ENCODE data around the gene AIMP2. TPM values are rescaled to one million over a fixed set of nuclear protein-coding genes. Genes with fewer than 3 reads are reported as not detected.
"Not testable (repeated sequence)": the region's sequence is repeated elsewhere in the genome, so short reads cannot be mapped to it uniquely, and the experiment has no call there.

Gene AIMP2
- 10 to 100 TPM; 28.7 to 36.9 (median 34.7) TPM for total RNA-seq

DNA sequence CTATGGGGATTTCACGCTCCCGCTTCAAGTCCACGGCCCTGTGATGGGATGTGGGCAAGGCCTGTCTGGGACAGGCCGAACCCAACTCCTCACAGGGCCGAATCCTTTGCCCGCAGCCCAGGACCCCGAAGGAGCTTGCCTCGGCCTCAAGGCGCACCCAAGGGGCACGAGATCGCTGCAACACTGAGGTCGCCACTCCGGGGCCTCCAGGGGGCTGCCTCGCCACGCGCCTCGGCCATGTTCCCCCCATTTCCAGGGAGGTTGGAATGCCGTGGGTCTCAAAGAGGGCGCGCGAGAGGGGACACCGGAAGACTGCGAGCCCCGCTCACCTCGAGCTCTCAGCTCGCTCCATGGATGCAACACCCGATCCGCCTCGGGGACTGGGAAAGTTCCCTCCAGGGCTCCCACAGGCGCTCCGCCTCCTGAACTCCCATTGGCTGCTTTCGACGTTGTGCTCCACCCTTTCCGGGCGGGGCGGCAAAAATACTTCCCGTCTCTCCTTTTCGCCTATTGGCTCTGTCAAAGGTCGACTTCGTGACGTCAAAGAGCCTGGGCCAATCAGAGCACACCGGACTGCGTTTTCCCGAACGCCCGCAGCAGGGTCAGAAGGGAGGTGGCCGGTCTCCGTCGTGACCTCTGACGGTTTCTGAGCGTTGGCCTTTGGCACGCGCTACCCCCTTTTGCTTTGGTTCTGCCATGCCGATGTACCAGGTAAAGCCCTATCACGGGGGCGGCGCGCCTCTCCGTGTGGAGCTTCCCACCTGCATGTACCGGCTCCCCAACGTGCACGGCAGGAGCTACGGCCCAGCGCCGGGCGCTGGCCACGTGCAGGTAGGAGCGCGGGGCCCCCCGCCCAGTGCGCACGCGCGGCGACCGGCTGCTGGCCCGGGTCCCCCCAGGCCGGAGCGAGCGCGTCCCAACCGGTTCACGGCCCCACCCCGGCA, at the start of gene AIMP2, which contains the start of gene PMS2:
Gene AIMP2, plus strand, starts transcription at position 605 of the 944 bp plus-strand sequence. Its CDS starts 92 bp downstream, at position 697.
Gene PMS2, minus strand, starts transcription at position 382 of the 944 bp plus-strand sequence. Its CDS starts 30 bp downstream, at position 352.
- peak within 1 kb of the TSS; percentile 70 to 86 (median 76) for H3K4me3 ChIP-seq
- H3K9me3 ChIP-seq = no peaks in the 10 kb centered on the region
- TF ChIP-seq, protein P1, sequence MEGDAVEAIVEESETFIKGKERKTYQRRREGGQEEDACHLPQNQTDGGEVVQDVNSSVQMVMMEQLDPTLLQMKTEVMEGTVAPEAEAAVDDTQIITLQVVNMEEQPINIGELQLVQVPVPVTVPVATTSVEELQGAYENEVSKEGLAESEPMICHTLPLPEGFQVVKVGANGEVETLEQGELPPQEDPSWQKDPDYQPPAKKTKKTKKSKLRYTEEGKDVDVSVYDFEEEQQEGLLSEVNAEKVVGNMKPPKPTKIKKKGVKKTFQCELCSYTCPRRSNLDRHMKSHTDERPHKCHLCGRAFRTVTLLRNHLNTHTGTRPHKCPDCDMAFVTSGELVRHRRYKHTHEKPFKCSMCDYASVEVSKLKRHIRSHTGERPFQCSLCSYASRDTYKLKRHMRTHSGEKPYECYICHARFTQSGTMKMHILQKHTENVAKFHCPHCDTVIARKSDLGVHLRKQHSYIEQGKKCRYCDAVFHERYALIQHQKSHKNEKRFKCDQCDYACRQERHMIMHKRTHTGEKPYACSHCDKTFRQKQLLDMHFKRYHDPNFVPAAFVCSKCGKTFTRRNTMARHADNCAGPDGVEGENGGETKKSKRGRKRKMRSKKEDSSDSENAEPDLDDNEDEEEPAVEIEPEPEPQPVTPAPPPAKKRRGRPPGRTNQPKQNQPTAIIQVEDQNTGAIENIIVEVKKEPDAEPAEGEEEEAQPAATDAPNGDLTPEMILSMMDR (IDR thresholded peaks at IDR 0.05) = peak in 1 of 5 experiments; percentile 16
- peak; percentile 18 to 70 for TF ChIP-seq POLR2A (IDR thresholded peaks at IDR 0.05)
- TF ChIP-seq EP300 (IDR thresholded peaks at IDR 0.05) = peak; percentile 32 to 83
- no peaks in the 10 kb centered on the region for H3K27me3 ChIP-seq
- peak; percentile 98 to 99 for DNase-seq (ENCODE audit: low spot score in 2 of 2)
- H3K36me3 ChIP-seq = peaks cover 0 to 11% (median 0%) of the 10 kb centered on the region in 3 donors
- H3K27ac ChIP-seq = peak within 1 kb of the TSS; percentile 72 to 93 (median 89)
- 0 to 1% methylated on average over 60 to 68 of the region's 84 CpGs for WGBS, 2 donors
- peaks cover 0 to 24% (median 10%) of the 10 kb centered on the region in 4 donors for H3K4me1 ChIP-seq

GRCh38 chr7:5963205-5963604, 45.9 kb upstream of the AIMP2 start:
- not testable (repeated sequence) for H3K27me3 ChIP-seq

GRCh38 chr7:5963810-5964209, 45.3 kb upstream of the AIMP2 start:
- not testable (repeated sequence) for H3K27me3 ChIP-seq; DNase-seq (ENCODE audit: low spot score in 2 of 2); H3K27ac ChIP-seq; H3K36me3 ChIP-seq; H3K4me3 ChIP-seq; H3K9me3 ChIP-seq; H3K4me1 ChIP-seq
- 79 to 85% methylated on average over 4 to 5 of the region's 7 CpGs for WGBS, 2 donors

More at GRCh38 chr7:5963205-5963604, 45.9 kb upstream of the AIMP2 start:
- not testable (repeated sequence) for H3K27ac ChIP-seq; H3K4me1 ChIP-seq; H3K4me3 ChIP-seq; DNase-seq (ENCODE audit: low spot score in 2 of 2); H3K36me3 ChIP-seq; H3K9me3 ChIP-seq
- 27 to 67% methylated on average over 3 of the region's 13 CpGs for WGBS, 2 donors

GRCh38 chr7:5970347-5970911, 38.6 kb upstream of the AIMP2 start, which contains the start of gene RSPH10B:
Gene RSPH10B (minus strand): TSS chr7:5970689. CDS start chr7:5967116, 3,573 bp downstream.
- H3K27ac ChIP-seq; H3K9me3 ChIP-seq; H3K4me1 ChIP-seq; DNase-seq (ENCODE audit: low spot score in 2 of 2); H3K36me3 ChIP-seq; H3K27me3 ChIP-seq: not testable (repeated sequence)
- WGBS, 2 donors = no CpG with 5 or more reads among the region's 43 CpGs
- H3K4me3 ChIP-seq = peak within 1 kb of the TSS in 1 of 4 donors; percentile 24

DNA sequence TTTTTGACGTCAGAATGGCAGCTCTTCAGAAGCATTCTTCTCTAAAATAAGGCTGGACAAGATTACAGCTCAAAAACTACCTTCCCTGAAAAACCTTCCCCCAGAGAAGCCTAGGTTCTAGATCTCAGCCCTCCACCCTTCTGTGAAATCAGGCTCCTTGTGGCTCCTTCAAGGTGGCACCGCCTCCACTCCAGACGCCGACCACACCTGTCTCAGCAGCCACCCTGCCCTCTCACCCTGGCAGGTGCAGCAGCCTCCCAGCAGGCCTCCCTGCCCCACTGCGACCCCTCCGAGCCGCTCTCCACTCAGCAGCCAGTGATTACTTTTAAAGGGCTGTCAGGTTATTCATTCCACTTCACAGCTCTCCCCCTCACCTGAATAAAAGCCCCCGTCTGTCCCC, 35.5 kb upstream of the AIMP2 start:
- H3K27me3 ChIP-seq; DNase-seq (ENCODE audit: low spot score in 2 of 2); H3K9me3 ChIP-seq; H3K27ac ChIP-seq; H3K4me3 ChIP-seq; H3K4me1 ChIP-seq: not testable (repeated sequence)
- WGBS, 2 donors = no CpG with 5 or more reads among the region's 8 CpGs
- peaks cover 0 to 14% (median 0%) of the 10 kb centered on the region in 3 donors for H3K36me3 ChIP-seq

GRCh38 chr7:5979680-5980314, 29.3 kb upstream of the AIMP2 start:
- not testable (repeated sequence) for DNase-seq (ENCODE audit: low spot score in 2 of 2); H3K27ac ChIP-seq; H3K4me3 ChIP-seq; H3K27me3 ChIP-seq; H3K9me3 ChIP-seq; H3K4me1 ChIP-seq
- peaks cover 0 to 23% (median 0%) of the 10 kb centered on the region in 3 donors for H3K36me3 ChIP-seq
- WGBS, 2 donors = 100% methylated on average over 3 of the region's 12 CpGs; no CpG with 5 or more reads in 1 of the 2 donors

- DNase-seq (ENCODE audit: low spot score in 2 of 2); H3K27ac ChIP-seq; H3K9me3 ChIP-seq; H3K4me1 ChIP-seq; H3K4me3 ChIP-seq; H3K27me3 ChIP-seq: not testable (repeated sequence)
- H3K36me3 ChIP-seq = peaks cover 0 to 64% (median 12%) of the 10 kb centered on the region in 3 donors
- WGBS, 2 donors = 90 to 96% methylated on average over 15 of the region's 15 CpGs
Observed at GRCh38 chr7:5987061-5987460, 22.0 kb upstream of the AIMP2 start.
